Measurements from ENCODE around the gene PTMA.

DNA sequence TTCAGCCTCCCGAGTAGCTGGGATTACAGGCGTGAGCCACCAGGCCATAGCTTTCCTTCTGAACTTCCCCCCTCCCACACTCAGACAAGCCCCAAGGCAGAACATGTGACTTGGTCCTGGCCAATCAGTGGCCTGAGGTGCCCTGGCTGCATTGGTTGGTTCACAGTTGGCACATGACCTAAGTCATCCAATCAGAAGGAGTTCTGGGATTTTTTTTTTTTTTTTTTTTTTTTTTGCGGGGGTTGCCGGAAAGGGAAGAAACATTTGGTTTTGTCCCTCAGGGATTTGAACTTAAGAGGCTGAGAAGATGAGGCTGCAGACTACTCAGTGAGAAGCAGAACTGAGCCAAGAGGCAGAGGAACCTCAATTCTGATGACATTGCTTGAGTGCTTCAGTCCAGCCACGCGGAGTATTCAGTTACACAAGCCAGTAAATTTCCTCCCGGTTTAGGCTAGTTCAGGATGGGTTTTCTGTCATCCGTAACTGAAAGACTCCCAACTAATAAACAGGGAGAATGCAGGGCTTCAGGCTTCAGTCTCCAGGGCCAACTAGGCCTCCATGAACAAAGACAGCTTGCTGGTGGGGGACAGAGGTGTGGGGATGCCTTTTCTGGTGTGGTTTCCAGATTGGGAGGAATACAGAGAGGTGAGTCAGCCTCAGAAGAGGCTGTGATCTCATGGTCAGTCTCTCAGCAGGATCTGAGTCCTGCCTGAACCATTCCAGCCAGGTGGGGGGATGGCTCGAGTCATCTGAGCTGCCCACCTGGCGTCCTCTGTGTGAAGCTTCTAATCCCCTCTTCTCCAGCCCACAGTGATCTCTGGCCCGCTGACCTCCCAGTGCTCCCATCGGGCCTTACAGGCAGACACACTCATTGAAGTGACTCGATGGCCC, 9.2 kb downstream of the PTMA start:
- TF ChIP-seq, protein P1, sequence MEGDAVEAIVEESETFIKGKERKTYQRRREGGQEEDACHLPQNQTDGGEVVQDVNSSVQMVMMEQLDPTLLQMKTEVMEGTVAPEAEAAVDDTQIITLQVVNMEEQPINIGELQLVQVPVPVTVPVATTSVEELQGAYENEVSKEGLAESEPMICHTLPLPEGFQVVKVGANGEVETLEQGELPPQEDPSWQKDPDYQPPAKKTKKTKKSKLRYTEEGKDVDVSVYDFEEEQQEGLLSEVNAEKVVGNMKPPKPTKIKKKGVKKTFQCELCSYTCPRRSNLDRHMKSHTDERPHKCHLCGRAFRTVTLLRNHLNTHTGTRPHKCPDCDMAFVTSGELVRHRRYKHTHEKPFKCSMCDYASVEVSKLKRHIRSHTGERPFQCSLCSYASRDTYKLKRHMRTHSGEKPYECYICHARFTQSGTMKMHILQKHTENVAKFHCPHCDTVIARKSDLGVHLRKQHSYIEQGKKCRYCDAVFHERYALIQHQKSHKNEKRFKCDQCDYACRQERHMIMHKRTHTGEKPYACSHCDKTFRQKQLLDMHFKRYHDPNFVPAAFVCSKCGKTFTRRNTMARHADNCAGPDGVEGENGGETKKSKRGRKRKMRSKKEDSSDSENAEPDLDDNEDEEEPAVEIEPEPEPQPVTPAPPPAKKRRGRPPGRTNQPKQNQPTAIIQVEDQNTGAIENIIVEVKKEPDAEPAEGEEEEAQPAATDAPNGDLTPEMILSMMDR (IDR thresholded peaks at IDR 0.05; ENCODE audit: low read length) = no peak
- no peak for TF ChIP-seq EZH2 (IDR thresholded peaks at IDR 0.05; ENCODE audit: borderline replicate concordance, low read length)
